Keratinocyte (primary cell): Measurements from ENCODE around the gene CDH15. TPM values are rescaled to one million over a fixed set of nuclear protein-coding genes. Genes with fewer than 3 reads are reported as not detected.

Experiments
- DNase-seq: peaks from one replicate; pipeline ENCODE4 v3.0.0-alpha.2; 2011; ENCODE audit warnings: low read depth, missing footprints, low spot score
- FAIRE-seq: peaks from 2 replicates; lab custom pipeline; 2011; peaks lifted over from hg19 to GRCh38; lab: Jason Lieb, UNC
- H2AFZ ChIP-seq: 2 replicates; pipeline ENCODE4 v1.6.0; 2012; ENCODE audit warnings: low read length, control low read depth, inconsistent platforms; ENCODE audit not compliant: control insufficient read depth
- H3K27ac ChIP-seq: 2 replicates; pipeline ENCODE4 v1.5.1; 2011; ENCODE audit warnings: low read length; ENCODE audit not compliant: control insufficient read depth, insufficient read depth
- H3K27me3 ChIP-seq: 3 replicates; pipeline ENCODE4 v1.6.0; 2011; ENCODE audit warnings: low read length; ENCODE audit not compliant: control insufficient read depth, insufficient read depth; ENCODE audit errors: extremely low read depth
- H3K36me3 ChIP-seq, 2 experiments: 2 replicates in 1 of 2; 3 replicates in 1 of 2; pipeline ENCODE4 v1.5.1; 2011; ENCODE audit warnings: low read length in 2 of 2, mild to moderate bottlenecking in 1 of 2; ENCODE audit not compliant: control insufficient read depth in 2 of 2, insufficient read depth in 2 of 2; ENCODE audit errors: extremely low read depth in 1 of 2
- H3K4me1 ChIP-seq: 3 replicates; pipeline ENCODE4 v1.5.1; 2011; ENCODE audit warnings: low read length; ENCODE audit not compliant: control insufficient read depth, insufficient read depth; ENCODE audit errors: extremely low read depth
- H3K4me2 ChIP-seq: 3 replicates; pipeline ENCODE4 v1.6.0; 2011; ENCODE audit warnings: low read depth, low read length; ENCODE audit not compliant: control insufficient read depth, insufficient read depth; ENCODE audit errors: extremely low read depth
- H3K4me3 ChIP-seq, 3 experiments: fragments of 200-600 bp in 1 of 3; sonication (generic) in 1 of 3; 2 replicates in 2 of 3; 3 replicates in 1 of 3; pipeline ENCODE4 v1.5.1; 2011 to 2016; ENCODE audit warnings: low read length in 3 of 3, mild to moderate bottlenecking in 3 of 3, control low read depth in 2 of 3, inconsistent platforms in 1 of 3, low read depth in 1 of 3, mixed read lengths in 1 of 3, mixed run types in 1 of 3, moderate library complexity in 1 of 3; ENCODE audit not compliant: control insufficient read depth in 2 of 3, insufficient read depth in 2 of 3; ENCODE audit errors: extremely low read depth in 1 of 3
- H3K79me2 ChIP-seq: 2 replicates; pipeline ENCODE4 v1.6.0; 2012; ENCODE audit warnings: low read length; ENCODE audit not compliant: control insufficient read depth, insufficient read depth
- H3K9ac ChIP-seq: 3 replicates; pipeline ENCODE4 v1.6.0; 2011; ENCODE audit warnings: low read length; ENCODE audit not compliant: control insufficient read depth, insufficient read depth; ENCODE audit errors: extremely low read depth
- H3K9me1 ChIP-seq: 3 replicates; pipeline ENCODE4 v1.6.0; 2011; ENCODE audit warnings: low read length; ENCODE audit not compliant: control insufficient read depth, insufficient read depth; ENCODE audit errors: extremely low read depth
- H3K9me3 ChIP-seq: 2 replicates; pipeline ENCODE4 v1.5.1; 2012; ENCODE audit warnings: low read depth, low read length; ENCODE audit not compliant: control insufficient read depth
- H4K20me1 ChIP-seq: 3 replicates; pipeline ENCODE4 v1.6.0; 2011; ENCODE audit warnings: low read length; ENCODE audit not compliant: control insufficient read depth, insufficient read depth; ENCODE audit errors: extremely low read depth
- CTCF ChIP-seq, 3 experiments: IDR thresholded peaks in 1 of 3; conservative IDR thresholded peaks in 1 of 3; optimal IDR thresholded peaks in 1 of 3; 2 replicates in 2 of 3; 3 replicates in 1 of 3; pipeline versions ENCODE3 to v1.5.1; 2011; ENCODE audit warnings: low read length in 3 of 3, mild to moderate bottlenecking in 3 of 3, moderate library complexity in 2 of 3, control low read depth in 1 of 3, inconsistent platforms in 1 of 3; ENCODE audit not compliant: insufficient read depth in 2 of 3; ENCODE audit errors: extremely low read depth in 1 of 3
- EZH2 ChIP-seq: IDR thresholded peaks from one replicate; pipeline ENCODE4 v1.6.1; 2012; ENCODE audit warnings: inconsistent platforms, mild to moderate bottlenecking, low read length, moderate library complexity
- dilution Hi-C: fragments of 300-500 bp; cut with MboI; formaldehyde crosslinking; loops from one replicate; pipeline ENCODE4 v1.7.0; 2020; ENCODE audit warnings: low sequenced_read_pairs; ENCODE audit not compliant: extremely low pct_ligation_motif_present
- polyA plus RNA-seq, 5 experiments: library from polyadenylated mRNA; depleted of rRNA in 3 of 5; stranded (reverse) in 3 of 5; stranded (forward) in 1 of 5; unstranded in 1 of 5; fragments of >200 nt; gene quantifications; 1 replicate in 1 of 5; 2 replicates in 3 of 5; 3 replicates in 1 of 5; pipeline versions ENCODE4 v1.2.1 to v1.2.3, GENCODE V29; 2011 to 2012; ENCODE audit warnings: missing spikeins in 2 of 5, low read depth in 1 of 5, low replicate concordance in 1 of 5

CDH15 gene
- polyA plus RNA-seq, 1 donor (not counting 4 experiments of a cell fraction or from before 2014, with no cell fraction given): not detected

DNA sequence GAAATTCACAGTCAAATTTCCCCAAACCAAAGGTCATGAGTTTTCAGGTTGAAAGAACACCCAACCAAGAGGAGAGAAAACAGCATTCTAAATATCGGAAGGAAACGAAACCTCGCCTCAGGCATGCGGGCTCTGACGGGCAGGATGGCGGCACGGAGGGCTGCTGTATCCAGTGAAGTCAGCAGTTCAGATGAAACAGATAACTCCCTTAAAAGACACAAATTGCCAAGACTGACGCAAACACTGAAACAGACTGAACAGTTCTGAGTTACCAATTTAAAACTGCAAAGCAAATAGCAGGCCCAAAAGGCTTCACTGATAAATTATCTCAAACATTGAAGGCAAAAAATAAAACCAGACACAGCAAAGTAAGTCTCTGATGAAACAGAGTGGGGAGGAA, 20.6 kb upstream of the CDH15 start:
- no peaks in the 10 kb centered on the region for H4K20me1 ChIP-seq
- peaks cover 0 to 5% of the 10 kb centered on the region in 2 experiments for H3K36me3 ChIP-seq
- TF ChIP-seq CTCF (optimal IDR thresholded peaks at IDR 0.05 in 1 of 3, IDR thresholded peaks at IDR 0.05 in 1 of 3, conservative IDR thresholded peaks at IDR 0.05 in 1 of 3; ENCODE audit: extremely low read depth in 1 of 3, insufficient read depth in 2 of 3, low read length in 3 of 3) (no peak), EZH2 (no peak)
- no peak overlapping the region for H2AFZ ChIP-seq
- H3K4me3 ChIP-seq: no peak overlapping the region
- no peak overlapping the region for H3K27ac ChIP-seq
- H3K79me2 ChIP-seq: no peaks in the 10 kb centered on the region
- dilution Hi-C loops: no loop called here
- H3K27me3 ChIP-seq: peaks cover 16% of the 10 kb centered on the region
- no peak for FAIRE-seq
- H3K9me3 ChIP-seq: peaks cover 6% of the 10 kb centered on the region
- H3K4me1 ChIP-seq: peaks cover 14% of the 10 kb centered on the region
- no peak for DNase-seq
- H3K4me2 ChIP-seq: no peak overlapping the region
- no peak overlapping the region for H3K9ac ChIP-seq
- no peaks in the 10 kb centered on the region for H3K9me1 ChIP-seq

DNA sequence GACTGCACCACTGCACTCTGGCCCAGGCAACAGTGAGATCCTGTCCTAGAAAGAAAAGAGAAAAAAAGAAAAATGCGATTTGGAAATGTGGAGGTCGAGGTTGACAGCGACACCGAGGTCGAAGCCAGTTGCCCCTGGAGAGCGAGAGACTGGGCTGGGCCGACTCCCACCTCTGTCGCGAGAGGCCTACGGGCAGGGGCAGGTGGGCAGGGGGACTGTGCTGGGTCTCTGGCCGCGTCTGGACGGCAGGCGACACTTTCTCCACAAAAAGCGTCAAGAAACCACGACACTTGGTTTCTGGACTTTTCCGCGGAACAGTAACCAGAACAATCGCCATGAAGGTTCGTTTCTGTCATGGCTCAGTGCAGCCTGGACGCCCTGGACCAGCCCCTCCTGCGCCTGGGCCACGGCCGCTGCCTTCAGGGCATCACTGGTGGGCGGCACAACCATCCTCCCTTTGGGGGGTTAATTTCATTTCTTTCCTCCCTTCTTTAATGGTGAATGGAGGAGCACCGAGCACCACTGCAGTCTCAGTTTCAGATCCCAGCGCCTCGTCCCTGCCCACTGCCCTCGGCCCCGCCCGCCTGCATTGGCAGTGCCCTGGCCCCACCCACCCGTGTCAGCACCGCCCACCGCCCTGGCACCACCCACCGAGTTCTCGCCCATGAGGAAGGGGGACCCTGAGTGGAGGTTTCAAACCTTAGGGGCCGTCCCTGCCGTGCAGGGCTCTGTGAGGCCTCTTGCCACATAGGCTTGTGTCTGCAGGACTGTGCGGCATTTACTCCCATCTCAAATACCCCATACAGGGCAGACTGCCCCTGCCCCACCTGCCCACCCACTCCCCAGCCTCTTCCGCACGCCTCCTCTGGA, 18.5 kb upstream of the CDH15 start:
- FAIRE-seq (no peak), DNase-seq (no peak)
- H3K9ac ChIP-seq: no peak overlapping the region
- peaks cover 21% of the 10 kb centered on the region for H3K27me3 ChIP-seq
- peaks cover 0 to 2% of the 10 kb centered on the region in 2 experiments for H3K36me3 ChIP-seq
- no peak for TF ChIP-seq EZH2
- TF ChIP-seq CTCF (optimal IDR thresholded peaks at IDR 0.05 in 1 of 3, IDR thresholded peaks at IDR 0.05 in 1 of 3, conservative IDR thresholded peaks at IDR 0.05 in 1 of 3; ENCODE audit: extremely low read depth in 1 of 3, insufficient read depth in 2 of 3, low read length in 3 of 3): no peak
- H3K27ac ChIP-seq: no peak overlapping the region
- peaks cover 14% of the 10 kb centered on the region for H3K4me1 ChIP-seq
- H2AFZ ChIP-seq: no peak overlapping the region
- no peaks in the 10 kb centered on the region for H3K9me1 ChIP-seq
- H3K4me3 ChIP-seq: no peak overlapping the region
- H4K20me1 ChIP-seq: no peaks in the 10 kb centered on the region
- dilution Hi-C loops: no loop called here
- H3K79me2 ChIP-seq: no peaks in the 10 kb centered on the region
- no peak overlapping the region for H3K4me2 ChIP-seq
- H3K9me3 ChIP-seq: peaks cover 12% of the 10 kb centered on the region
